ENCODE data around the gene LIPA. TPM values are rescaled to one million over a fixed set of nuclear protein-coding genes. Genes with fewer than 3 reads are reported as not detected.

The LIPA gene
- total RNA-seq, 1 donor from 2014 or later = 70.2 TPM

DNA sequence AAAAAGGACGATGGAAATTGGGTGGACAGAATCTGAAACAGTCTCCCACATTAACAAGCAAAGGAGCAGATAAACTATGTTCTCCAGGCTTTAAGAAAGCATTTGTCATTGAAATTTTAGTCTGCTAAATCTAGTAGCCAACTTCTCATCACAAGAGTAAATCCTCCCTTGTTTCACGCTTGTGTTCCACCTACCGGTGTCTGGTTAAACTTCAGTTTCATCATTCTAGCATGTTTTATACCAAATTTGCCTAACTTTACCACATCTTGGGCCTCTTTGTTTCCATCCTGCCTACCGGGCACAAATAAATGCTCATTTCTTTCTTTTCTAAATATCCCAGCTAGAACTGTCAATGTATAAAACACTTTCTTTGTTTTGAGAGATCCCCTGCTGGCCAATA, 5.8 kb downstream of the LIPA start:
- H3K27me3 ChIP-seq (ENCODE audit: insufficient read depth, low read length) = no peaks in the 10 kb centered on the region
- H3K4me2 ChIP-seq (ENCODE audit: low read length) = no peak overlapping the region
- H2AFZ ChIP-seq (ENCODE audit: low read depth, low read length) = no peak overlapping the region
- H3K36me3 ChIP-seq (ENCODE audit: insufficient read depth, low read length) = peaks cover 3% of the 10 kb centered on the region
- H3K27ac ChIP-seq (ENCODE audit: low read depth, low read length) = no peak overlapping the region
- peaks cover 2% of the 10 kb centered on the region for H3K4me1 ChIP-seq (ENCODE audit: insufficient read depth, low read length)
- H3K27ac Mint-ChIP-seq (ENCODE audit: unreplicated experiment) = no peak overlapping the region
- H3K4me3 Mint-ChIP-seq (ENCODE audit: unreplicated experiment) = no peak overlapping the region
- TF ChIP-seq, protein P1, sequence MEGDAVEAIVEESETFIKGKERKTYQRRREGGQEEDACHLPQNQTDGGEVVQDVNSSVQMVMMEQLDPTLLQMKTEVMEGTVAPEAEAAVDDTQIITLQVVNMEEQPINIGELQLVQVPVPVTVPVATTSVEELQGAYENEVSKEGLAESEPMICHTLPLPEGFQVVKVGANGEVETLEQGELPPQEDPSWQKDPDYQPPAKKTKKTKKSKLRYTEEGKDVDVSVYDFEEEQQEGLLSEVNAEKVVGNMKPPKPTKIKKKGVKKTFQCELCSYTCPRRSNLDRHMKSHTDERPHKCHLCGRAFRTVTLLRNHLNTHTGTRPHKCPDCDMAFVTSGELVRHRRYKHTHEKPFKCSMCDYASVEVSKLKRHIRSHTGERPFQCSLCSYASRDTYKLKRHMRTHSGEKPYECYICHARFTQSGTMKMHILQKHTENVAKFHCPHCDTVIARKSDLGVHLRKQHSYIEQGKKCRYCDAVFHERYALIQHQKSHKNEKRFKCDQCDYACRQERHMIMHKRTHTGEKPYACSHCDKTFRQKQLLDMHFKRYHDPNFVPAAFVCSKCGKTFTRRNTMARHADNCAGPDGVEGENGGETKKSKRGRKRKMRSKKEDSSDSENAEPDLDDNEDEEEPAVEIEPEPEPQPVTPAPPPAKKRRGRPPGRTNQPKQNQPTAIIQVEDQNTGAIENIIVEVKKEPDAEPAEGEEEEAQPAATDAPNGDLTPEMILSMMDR (IDR thresholded peaks at IDR 0.05; ENCODE audit: insufficient read depth, low read depth, low read length) = no peak
- TF ChIP-seq EZH2 (IDR thresholded peaks at IDR 0.05; ENCODE audit: insufficient read depth, low read length) = no peak
- no peaks in the 10 kb centered on the region for H3K9me3 Mint-ChIP-seq (ENCODE audit: unreplicated experiment)
- H3K79me2 ChIP-seq (ENCODE audit: insufficient read depth, low read length) = no peaks in the 10 kb centered on the region
- no peaks in the 10 kb centered on the region for H3K36me3 Mint-ChIP-seq (ENCODE audit: low read depth, unreplicated experiment)
- DNase-seq (ENCODE audit: low read depth) = no peak
- FAIRE-seq = no peak
- peaks cover 14% of the 10 kb centered on the region for H3K4me1 Mint-ChIP-seq (ENCODE audit: low read depth, unreplicated experiment)
- H4K20me1 ChIP-seq (ENCODE audit: insufficient read depth, low read length) = no peaks in the 10 kb centered on the region
- no peak overlapping the region for H3K4me3 ChIP-seq (ENCODE audit: insufficient read depth, low read depth, low read length)
- no peak overlapping the region for H3K9ac ChIP-seq (ENCODE audit: low read length)
- no peaks in the 10 kb centered on the region for H3K9me3 ChIP-seq (ENCODE audit: insufficient read depth, low read depth, low read length)
- H3K27me3 Mint-ChIP-seq (ENCODE audit: low read depth, unreplicated experiment) = no peaks in the 10 kb centered on the region

DNA sequence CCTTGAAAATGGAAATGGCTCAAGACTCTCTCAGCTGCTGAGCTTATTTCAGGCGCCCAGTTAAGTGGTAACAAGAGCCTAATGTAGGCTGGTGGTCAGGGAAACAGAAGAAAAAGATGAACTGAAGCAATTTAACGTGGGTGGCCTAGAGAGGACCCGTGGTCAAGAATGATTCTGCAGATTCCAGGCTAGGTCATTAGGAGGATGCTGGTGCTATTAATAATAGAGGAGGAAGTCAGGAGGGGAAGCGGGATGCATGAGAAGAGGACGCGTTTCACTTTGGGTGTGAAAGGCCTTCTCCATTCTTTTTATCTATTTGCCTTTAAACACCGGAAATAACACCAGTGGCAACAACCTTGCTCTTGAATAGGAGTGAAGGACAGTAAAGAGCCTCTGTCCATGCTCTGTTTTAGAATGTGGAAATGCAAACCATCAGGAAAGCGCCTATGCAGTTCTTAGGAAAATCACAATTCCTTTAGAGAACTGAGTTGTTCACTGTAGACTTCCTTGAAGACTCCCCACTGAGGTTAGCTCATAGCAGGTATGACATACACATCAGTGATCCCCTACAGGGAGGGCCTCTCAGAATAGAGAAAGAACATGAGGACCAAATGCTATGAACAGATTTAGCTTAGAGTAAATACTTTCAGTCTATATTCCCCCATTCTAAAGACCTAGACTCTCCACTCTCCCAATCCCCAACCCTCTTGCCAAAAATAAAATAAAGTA, 8.6 kb downstream of the LIPA start:
- DNase-seq (ENCODE audit: low read depth) = no peak
- H3K4me1 ChIP-seq (ENCODE audit: insufficient read depth, low read length) = no peaks in the 10 kb centered on the region
- Mint-ChIP-seq H3K9me3 (ENCODE audit: unreplicated experiment) (no peaks in the 10 kb centered on the region), H3K27ac (ENCODE audit: unreplicated experiment) (no peak overlapping the region), H3K27me3 (ENCODE audit: low read depth, unreplicated experiment) (no peaks in the 10 kb centered on the region), H3K4me3 (ENCODE audit: unreplicated experiment) (no peak overlapping the region), H3K4me1 (ENCODE audit: low read depth, unreplicated experiment) (peaks cover 12% of the 10 kb centered on the region), H3K36me3 (ENCODE audit: low read depth, unreplicated experiment) (peaks cover 8% of the 10 kb centered on the region)
- no peak for TF ChIP-seq EZH2 (IDR thresholded peaks at IDR 0.05; ENCODE audit: insufficient read depth, low read length)
- TF ChIP-seq, protein P1 (IDR thresholded peaks at IDR 0.05; ENCODE audit: insufficient read depth, low read depth, low read length) = no peak
- H2AFZ ChIP-seq (ENCODE audit: low read depth, low read length) = no peak overlapping the region
- no peak overlapping the region for H3K9ac ChIP-seq (ENCODE audit: low read length)
- no peaks in the 10 kb centered on the region for H4K20me1 ChIP-seq (ENCODE audit: insufficient read depth, low read length)
- H3K9me3 ChIP-seq (ENCODE audit: insufficient read depth, low read depth, low read length) = no peaks in the 10 kb centered on the region
- no peak overlapping the region for H3K4me3 ChIP-seq (ENCODE audit: insufficient read depth, low read depth, low read length)
- FAIRE-seq = no peak
- H3K27ac ChIP-seq (ENCODE audit: low read depth, low read length) = no peak overlapping the region
- no peaks in the 10 kb centered on the region for H3K27me3 ChIP-seq (ENCODE audit: insufficient read depth, low read length)
- H3K4me2 ChIP-seq (ENCODE audit: low read length) = no peak overlapping the region
- peaks cover 3% of the 10 kb centered on the region for H3K36me3 ChIP-seq (ENCODE audit: insufficient read depth, low read length)
- no peaks in the 10 kb centered on the region for H3K79me2 ChIP-seq (ENCODE audit: insufficient read depth, low read length)

DNA sequence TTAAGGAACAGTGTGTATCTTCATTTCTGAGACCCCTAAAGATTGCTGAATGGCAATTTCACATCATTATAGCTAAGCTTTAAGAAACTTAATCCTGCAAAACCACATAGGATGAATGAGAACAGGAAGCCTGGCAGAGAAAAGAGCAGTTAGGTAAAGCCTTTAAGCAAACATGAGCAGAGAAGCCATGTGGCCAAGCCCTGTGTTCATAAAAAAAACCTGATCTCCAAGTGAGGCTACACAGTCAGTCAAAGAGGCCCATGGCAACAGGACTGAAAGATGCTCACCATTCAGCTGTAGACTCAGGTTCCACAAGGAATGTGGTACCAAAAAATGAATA, 9.3 kb downstream of the LIPA start:
- Histone ChIP-seq H3K79me2 (ENCODE audit: insufficient read depth, low read length) (no peaks in the 10 kb centered on the region), H3K9me3 (ENCODE audit: insufficient read depth, low read depth, low read length) (no peaks in the 10 kb centered on the region), H3K27me3 (ENCODE audit: insufficient read depth, low read length) (no peaks in the 10 kb centered on the region), H4K20me1 (ENCODE audit: insufficient read depth, low read length) (no peaks in the 10 kb centered on the region), H3K4me1 (ENCODE audit: insufficient read depth, low read length) (no peaks in the 10 kb centered on the region), H3K4me3 (ENCODE audit: insufficient read depth, low read depth, low read length) (no peak overlapping the region), H3K27ac (ENCODE audit: low read depth, low read length) (no peak overlapping the region), H3K4me2 (ENCODE audit: low read length) (no peak overlapping the region), H3K36me3 (ENCODE audit: insufficient read depth, low read length) (peaks cover 3% of the 10 kb centered on the region), H3K9ac (ENCODE audit: low read length) (no peak overlapping the region), H2AFZ (ENCODE audit: low read depth, low read length) (no peak overlapping the region)
- Mint-ChIP-seq H3K4me1 (ENCODE audit: low read depth, unreplicated experiment) (peaks cover 12% of the 10 kb centered on the region), H3K4me3 (ENCODE audit: unreplicated experiment) (no peak overlapping the region), H3K27ac (ENCODE audit: unreplicated experiment) (no peak overlapping the region), H3K36me3 (ENCODE audit: low read depth, unreplicated experiment) (peaks cover 8% of the 10 kb centered on the region), H3K9me3 (ENCODE audit: unreplicated experiment) (no peaks in the 10 kb centered on the region), H3K27me3 (ENCODE audit: low read depth, unreplicated experiment) (no peaks in the 10 kb centered on the region)
- DNase-seq (ENCODE audit: low read depth) = no peak
- no peak for TF ChIP-seq EZH2 (IDR thresholded peaks at IDR 0.05; ENCODE audit: insufficient read depth, low read length)
- TF ChIP-seq, protein P1 (IDR thresholded peaks at IDR 0.05; ENCODE audit: insufficient read depth, low read depth, low read length) = no peak
- FAIRE-seq = no peak

Measured in astrocyte (in vitro differentiated cells and primary cell).